Camera-type eye (tissue), 1 donor: ENCODE measurements around the gene TMEM140. TPM values are rescaled to one million over a fixed set of nuclear protein-coding genes. Genes with fewer than 3 reads are reported as not detected.

Experiments
- total RNA-seq: library from RNA; depleted of rRNA; stranded (reverse); fragments of >200 nt; gene quantifications from one replicate; pipeline ENCODE4 v1.2.3, GENCODE V29; 2014

The TMEM140 gene
- total RNA-seq: 4.1 TPM

DNA sequence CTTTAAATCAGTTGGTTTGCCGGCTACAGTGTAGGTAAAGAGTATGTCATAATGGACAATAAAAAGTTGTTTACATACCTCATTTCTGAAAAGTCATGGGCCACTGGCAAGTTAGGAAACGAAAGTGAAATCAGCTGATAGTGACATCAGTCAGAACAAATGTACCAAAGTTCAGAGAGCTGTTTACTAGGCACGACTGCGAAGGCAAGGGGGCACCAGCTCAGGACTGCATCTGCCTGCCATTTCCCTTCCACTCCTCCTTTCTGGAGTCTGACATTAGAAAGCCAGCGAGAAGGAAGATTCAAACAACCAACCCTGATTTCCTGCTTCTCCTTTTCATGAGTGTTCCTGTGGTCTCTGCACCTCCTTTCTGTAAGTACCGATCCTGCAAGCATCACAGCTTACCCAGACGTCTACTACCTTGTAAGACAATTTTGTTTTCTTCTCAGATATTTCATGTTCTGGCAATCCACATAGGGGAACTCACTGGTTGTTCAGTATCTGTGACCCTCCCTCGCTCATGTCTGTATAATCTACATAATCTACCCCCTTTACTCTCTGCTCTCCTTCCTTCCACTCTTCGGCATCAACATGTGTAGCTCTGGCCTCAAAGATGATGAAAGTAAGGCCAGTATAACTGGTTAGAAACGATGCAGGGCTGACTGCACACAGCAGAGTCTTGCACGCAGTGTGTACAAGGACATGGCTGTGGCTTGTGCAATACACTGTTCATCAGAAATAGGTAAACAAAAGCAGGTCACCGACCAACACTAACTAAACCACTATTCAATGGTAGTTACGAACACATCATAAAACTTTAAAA is at the start of gene TMEM140:
TMEM140 (plus strand) TSS at position 174 of the 823 bp plus-strand sequence. CDS start 16,370 bp downstream, outside the sequence.

GRCh38 chr7:135170274-135170997 is 22.6 kb downstream of the TMEM140 start, which contains the start of gene CYREN:
CYREN (minus strand) TSS chr7:135170707; CDS start chr7:135168922, 1,785 bp downstream.

GRCh38 chr7:135211179-135211945 is 63.5 kb downstream of the TMEM140 start, which contains the start of gene WDR91:
WDR91 (minus strand) TSS chr7:135211526; CDS start chr7:135211502, 24 bp downstream.

Other genes starting within 250 kb of the TMEM140 start
- 5.8 TPM for gene AGBL3, start 161.6 kb upstream of the TMEM140 start, total RNA-seq
- 39.7 TPM for gene CYREN, start 22.6 kb downstream of the TMEM140 start, total RNA-seq
- gene WDR91, start 63.5 kb downstream of the TMEM140 start, total RNA-seq: 19.0 TPM
- not detected for gene STRA8, start 85.8 kb downstream of the TMEM140 start, total RNA-seq